ENCODE data around the gene FIGNL2.
A peak's percentile ranks its signal among the peaks of the same experiment; 100 is the strongest.
"Not testable (repeated sequence)": the region's sequence is repeated elsewhere in the genome, so short reads cannot be mapped to it uniquely, and the experiment has no call there.

Gene FIGNL2, protein sequence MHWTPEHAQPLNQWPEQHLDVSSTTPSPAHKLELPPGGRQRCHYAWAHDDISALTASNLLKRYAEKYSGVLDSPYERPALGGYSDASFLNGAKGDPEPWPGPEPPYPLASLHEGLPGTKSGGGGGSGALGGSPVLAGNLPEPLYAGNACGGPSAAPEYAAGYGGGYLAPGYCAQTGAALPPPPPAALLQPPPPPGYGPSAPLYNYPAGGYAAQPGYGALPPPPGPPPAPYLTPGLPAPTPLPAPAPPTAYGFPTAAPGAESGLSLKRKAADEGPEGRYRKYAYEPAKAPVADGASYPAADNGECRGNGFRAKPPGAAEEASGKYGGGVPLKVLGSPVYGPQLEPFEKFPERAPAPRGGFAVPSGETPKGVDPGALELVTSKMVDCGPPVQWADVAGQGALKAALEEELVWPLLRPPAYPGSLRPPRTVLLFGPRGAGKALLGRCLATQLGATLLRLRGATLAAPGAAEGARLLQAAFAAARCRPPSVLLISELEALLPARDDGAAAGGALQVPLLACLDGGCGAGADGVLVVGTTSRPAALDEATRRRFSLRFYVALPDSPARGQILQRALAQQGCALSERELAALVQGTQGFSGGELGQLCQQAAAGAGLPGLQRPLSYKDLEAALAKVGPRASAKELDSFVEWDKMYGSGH

DNA sequence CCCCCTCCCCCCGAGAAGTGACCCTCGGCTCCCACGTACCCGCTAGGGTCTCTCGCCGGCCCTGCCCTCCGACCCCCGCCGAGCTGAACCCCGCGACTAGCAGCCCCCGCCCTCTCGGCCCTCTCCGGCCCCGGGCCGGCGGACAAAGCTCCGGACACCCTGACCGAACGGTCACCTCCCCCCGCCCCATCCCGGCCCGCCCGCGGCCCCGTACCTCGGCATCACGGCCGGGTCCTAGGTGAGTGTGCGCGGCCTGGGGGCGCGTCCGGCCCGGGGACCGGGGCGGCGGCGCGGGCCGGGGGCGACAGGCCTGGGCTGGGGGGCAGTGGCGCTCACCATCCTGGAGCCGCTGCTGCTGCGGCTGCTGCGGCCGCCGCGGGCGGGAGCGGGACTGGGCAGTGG, at the start of gene FIGNL2:
Gene FIGNL2, minus strand, starts transcription at position 393 of the 402 bp plus-strand sequence. CDS start 26,305 bp downstream, outside the sequence.
- DNase-seq (ENCODE audit: low spot score) (no peak), FAIRE-seq (no peak)

DNA sequence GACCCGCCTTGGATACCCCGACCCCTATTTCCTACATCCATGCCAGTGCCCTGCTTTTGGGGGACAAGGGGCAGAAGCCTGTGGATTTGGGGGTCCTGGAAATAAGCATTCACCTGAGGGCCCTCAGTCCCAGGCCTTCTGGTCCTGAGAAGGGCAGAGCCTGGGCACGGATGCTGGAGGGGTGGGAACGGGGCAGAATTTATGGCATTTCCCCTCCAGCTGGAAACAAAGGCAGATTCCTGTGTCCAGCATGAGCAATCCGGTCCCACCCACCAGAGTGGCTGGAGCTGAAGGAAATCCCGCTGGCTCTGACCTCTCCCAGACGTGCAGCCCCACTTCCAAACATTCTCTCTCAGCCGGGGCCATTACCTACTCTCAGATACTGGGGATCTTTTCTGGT, 48.7 kb upstream of the FIGNL2 start:
- DNase-seq (ENCODE audit: low spot score) (no peak), FAIRE-seq (no peak)

DNA sequence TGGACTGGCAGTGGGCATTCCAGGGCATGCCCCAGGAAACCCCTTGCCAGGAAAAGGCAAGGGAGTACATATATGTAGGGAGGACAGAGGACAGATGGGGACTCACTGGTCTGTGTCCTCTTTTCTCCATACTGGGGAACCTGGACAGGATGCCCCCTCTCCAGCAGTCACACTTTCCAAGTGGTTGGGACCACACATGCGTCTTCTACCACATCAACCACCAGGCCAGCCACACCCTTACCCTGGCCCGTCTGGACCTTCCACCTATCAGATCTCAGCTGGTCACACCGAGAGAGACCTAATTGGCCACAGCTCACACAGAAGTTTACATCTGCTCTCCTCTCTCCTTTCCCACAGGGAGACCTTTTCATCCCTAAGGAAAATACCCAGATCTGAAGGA, 47.7 kb upstream of the FIGNL2 start:
- DNase-seq (ENCODE audit: low spot score) (no peak), FAIRE-seq (no peak)

DNA sequence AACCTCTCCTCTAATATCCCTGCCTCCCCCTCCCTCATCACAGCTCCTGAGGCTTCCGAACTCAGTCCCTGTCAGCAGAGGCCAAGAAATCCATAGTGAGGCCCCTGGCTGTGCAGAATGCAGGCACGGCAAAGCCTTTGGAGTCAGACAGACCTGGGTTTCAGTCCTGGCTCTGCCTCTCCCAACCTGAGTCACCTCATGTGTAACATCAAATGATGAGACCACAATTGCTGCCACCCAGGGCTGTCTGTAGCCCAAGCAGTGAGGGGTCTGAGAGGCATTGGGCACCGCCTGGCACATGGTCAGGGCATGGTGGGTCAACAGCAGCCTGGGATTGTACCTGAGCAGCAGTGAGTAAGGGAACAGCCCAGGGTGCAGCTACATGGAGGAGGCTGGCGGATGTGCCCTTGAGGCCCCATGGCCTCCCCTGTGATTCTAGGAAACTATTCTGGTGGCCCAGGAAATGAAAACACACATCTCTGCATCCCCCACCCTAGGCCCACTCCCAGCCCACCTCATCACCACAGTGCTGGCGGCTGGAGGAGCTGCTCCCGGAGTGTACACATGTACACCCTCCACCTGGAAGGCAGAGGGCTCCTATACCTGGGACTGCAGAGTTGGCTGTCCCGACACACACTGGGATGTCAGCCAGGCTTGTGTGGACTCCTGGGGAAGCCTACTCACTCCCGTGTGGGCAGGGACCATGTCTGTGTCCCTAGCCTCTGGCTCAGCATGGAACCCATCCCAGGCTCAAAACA, 47.0 kb upstream of the FIGNL2 start:
- FAIRE-seq (no peak), DNase-seq (ENCODE audit: low spot score) (no peak)

DNA sequence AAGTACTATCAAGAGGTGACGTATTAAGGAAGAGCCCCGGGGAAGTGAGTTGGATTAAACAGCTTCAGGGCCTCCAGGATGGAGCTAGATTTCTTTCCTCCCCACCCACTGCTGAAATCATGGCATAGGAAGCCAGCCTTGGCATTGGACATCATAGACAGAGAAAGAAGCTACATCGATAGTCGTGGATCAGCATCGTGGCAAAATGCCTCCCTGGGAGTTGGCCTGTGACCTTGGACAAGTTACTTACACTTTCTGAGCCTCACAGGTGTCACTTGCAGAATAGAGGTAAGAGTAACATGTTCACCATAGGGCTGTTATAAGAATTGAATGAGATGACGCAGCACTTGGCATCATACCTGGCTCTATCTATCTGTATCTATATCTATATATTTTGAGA, 45.3 kb upstream of the FIGNL2 start:
- no peak for FAIRE-seq

DNA sequence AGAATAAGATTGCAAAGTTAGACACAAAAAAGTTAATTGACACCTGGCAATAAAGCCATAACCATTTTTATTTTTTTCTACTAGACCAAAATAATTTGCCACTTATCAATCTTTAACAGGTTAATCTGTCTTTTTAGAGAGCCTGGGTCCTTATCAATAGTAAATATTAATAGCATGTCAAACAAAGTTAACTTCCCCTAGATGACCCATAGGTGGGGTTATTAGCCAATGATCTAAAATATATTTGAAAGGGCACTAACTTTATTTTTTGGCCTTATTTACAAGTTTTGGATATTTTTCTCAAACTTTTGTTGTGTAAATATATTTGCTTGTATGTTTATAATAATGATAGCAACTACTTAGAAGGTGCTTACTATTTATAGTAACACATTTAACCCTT, 43.3 kb upstream of the FIGNL2 start:
- DNase-seq (ENCODE audit: low spot score) (no peak), FAIRE-seq (no peak)

More for the DNA sequence above, 45.3 kb upstream of the FIGNL2 start:
- no peak for DNase-seq (ENCODE audit: low spot score)

DNA sequence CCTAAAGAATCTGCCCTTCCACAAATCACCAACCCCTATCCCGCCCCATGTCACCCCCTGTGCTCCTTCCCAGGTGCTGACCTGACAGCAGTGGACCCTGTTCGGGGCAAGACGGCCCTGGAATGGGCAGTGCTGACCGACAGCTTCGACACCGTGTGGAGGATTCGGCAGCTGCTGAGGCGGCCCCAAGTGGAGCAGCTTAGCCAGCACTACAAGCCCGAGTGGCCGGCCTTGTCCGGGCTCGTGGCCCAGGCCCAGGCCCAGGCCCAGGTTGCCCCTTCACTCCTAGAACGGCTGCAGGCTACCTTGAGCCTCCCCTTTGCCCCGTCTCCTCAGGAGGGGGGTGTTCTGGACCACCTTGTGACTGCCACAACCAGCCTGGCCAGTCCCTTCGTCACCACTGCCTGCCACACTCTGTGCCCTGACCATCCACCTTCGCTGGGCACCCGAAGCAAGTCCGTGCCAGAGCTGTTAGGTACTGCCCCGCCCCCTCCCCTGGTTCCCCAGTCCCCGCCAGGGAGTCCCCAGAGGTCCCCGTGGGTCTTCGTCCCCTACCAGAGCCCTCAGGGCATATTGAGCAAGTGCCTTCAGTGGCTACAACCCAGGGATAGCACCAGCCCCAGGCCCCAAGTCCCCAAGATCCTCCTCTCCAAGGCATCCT, 42.1 kb upstream of the FIGNL2 start:
- no peak for FAIRE-seq
- DNase-seq (ENCODE audit: low spot score) = no peak

DNA sequence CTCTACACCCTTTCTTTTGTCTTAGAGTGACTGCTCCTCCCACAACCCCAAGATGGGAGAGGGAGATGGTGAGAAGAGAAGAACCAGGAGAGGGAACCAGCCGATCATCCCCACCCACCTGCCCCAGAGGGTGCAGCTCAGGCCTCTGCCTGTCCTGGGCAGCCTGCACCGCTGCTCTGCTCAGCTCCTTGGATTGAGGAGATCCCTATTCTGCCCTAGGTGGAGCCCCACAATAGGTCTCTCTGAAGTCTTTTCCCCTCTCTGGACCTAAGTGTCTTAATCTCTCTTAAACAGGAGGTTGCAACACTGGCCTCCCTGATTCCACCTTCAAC, 41.6 kb upstream of the FIGNL2 start:
- no peak for FAIRE-seq
- DNase-seq (ENCODE audit: low spot score) = no peak

DNA sequence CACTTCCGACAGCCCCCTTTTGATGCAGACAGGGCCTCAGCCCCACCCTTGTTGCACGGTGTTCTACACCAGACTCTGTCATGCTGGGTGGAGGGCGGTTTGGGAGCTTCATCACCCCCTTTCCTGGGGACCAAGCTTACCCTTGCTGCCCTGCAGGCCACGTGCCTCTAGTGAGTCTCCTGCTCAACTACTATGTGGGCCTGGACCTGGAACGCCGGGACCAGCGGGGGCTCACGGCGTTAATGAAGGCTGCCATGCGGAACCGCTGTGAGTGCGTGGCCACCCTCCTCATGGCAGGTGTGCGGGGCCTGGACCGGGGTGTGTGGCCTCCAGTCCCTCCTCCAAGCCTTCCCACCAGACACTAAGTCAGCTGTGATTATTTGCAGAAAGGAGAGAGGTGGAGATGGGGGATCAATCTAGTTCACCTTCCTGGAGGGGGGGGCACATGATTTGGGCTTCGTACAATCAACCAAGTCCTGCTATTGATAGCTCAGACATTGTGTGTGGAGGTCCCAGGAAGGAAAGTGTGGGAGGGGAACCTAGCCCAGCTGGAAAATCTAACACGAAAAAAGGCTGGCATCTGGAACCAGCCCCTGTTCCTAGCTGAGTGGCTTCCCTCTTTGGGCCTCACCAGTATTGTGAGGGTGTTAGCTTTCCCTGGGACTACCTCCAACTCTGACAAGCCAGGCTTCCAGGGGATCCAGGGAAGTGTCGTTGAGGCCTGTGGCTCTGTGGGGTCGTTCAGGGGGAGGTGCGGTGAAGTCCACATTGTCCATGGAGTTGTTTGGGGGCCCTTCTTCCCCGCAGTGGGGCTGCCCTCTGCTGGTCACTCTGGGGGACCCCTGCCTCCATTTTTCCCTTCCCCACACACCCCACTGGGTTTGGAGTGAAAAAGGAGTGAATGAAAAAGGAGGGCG, 41.0 kb upstream of the FIGNL2 start:
- FAIRE-seq = no peak
- DNase-seq (ENCODE audit: low spot score) = no peak

DNA sequence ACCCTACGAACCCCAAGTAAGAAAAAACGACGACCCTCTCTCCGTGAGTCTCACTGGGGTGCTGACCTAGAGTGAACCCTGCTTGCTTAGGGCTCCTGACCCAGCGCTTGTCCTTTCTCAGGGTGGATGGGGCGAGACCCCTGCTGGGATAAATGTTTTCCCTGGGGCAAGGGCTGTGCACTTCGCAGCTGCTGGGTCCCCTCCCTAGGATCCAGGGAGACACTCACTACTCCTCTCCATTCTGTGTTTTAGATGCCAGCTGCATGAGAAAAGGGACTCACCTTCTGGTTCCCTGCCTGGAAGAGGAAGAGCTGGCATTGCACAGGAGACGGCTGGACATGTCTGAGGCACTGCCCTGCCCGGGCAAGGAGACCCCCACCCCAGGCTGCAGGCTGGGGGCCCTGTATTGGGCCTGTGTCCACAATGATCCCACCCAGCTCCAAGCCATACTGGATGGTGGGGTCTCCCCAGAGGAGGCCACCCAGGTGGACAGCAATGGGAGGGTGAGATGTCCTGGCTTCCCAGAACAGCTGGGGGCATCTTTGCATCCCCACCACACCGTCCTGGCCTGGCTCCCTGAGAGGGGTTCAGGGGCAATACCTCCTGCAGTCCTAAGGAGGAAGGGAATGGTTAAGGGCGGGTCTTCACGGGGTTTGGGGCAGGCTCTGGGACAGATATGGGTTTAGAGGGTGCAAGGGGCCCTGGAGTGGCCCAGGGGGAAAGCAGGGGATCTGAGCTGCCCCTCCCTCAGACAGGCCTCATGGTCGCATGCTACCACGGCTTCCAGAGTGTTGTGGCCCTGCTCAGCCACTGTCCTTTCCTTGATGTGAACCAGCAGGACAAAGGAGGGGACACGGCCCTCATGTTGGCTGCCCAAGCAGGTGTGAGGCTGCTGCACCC, 40.0 kb upstream of the FIGNL2 start:
- FAIRE-seq (no peak), DNase-seq (ENCODE audit: low spot score) (no peak)

DNA sequence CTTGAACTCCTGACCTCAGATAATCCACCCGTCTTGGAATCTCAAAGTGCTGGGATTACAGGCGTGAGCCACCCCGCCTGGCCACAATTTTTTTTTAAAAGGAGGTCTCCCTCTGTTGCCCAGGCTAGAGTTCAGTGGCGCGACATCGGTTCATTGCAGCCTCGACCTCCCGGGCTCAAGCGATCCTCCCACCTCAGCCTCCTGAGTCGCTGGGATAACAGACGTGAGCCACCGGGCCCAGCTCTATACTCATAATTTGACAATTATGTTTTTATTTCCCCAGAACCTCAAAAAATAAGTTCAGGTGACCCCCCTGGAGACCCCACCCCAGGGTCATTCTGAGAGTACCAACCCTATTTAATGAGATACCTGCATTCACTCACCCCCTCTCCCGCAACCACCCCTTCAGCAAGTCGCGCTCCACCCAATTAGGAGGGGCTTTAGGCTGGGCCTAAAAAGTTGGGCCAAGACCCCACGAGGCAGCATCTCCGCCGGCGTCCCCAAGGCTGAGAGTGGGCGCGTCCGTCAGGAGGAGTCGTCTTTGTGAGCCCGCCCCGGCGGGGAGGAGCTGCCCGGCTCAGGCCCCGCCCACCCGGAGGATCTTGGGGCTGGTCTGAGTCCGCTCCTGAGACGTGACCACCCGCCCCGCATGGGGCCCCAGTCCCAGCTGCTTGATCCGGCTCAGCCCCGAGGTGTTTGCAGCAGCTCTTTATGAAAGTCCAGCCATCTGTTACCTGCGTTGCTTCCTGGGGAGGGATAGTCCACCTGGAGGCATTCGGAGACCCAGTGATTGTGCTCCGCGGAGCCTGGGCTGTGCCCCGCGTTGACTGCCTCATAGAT, 39.2 kb upstream of the FIGNL2 start, which contains the start of gene ANKRD33:
Gene ANKRD33, plus strand, starts transcription at position 628 of the 840 bp plus-strand sequence. Its CDS starts 84 bp downstream, at position 712.
- no peak for DNase-seq (ENCODE audit: low spot score)
- no peak for FAIRE-seq

DNA sequence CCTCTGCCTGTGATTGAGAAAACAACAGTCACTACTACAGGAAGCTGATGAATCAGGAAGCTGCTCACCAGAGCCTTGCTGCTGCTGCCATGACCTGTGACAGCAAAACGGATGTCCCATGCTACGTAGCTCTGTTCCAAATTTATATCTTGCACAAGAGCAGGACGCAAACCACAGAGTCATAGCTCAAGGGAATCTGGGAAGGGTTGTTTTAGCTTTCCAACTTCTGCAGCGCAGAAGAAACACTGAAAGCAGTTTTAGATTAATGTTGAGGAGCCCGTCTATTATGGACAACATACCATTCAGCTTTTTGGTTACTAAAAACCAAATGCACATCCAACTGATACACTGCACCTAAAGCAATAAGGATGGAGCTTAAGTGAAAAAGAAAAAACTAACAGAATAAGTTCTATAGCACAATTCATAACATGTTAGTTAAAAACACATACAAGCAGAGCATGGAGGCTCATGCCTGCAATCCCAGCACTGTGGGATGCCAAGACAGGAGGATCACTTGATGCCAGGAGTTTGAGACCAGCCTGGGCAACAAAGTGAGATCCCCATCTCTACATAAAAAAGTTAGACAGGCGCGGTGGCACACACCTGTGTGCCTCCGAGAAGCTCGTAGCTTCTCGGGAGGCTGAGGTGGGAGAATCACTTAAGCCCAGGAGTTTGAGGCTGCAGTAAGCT, 37.6 kb upstream of the FIGNL2 start:
- FAIRE-seq = no peak
- peak; percentile 63 for DNase-seq (ENCODE audit: low spot score)

DNA sequence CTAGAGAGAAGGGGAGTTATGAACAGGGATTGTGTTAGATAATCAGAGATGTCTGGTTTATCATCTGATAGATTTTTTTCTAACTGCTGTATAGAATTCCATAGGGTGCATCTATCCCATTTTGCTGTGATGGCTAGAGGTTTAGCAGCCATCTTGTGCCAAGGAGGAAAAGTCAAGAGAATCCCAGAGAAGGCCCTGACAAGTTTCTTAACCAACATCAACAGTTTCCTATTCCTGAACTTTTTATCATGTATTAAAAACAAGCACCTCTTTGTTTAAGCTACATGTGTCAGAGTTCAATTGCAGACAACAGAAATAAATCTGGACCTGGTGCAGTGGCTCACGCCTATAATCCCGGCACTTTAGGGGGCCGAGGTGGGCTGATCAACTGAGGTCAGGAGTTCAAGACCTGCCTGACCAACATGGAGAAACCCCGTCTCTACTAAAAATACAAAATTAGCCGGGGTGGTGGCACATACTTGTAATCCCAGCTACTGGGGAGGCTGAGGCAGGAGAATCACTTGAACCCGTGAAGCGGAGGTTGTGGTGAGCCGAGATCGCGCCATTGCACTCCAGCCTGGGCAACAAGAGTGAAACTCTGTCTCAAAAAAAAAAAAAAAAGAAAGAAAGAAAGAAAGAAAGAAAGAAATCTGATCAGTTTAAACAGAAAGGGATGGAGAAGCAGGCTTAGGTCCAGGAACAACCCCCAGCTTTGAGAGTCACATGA, 36.9 kb upstream of the FIGNL2 start:
- not testable (repeated sequence) for FAIRE-seq; DNase-seq (ENCODE audit: low spot score)

DNA sequence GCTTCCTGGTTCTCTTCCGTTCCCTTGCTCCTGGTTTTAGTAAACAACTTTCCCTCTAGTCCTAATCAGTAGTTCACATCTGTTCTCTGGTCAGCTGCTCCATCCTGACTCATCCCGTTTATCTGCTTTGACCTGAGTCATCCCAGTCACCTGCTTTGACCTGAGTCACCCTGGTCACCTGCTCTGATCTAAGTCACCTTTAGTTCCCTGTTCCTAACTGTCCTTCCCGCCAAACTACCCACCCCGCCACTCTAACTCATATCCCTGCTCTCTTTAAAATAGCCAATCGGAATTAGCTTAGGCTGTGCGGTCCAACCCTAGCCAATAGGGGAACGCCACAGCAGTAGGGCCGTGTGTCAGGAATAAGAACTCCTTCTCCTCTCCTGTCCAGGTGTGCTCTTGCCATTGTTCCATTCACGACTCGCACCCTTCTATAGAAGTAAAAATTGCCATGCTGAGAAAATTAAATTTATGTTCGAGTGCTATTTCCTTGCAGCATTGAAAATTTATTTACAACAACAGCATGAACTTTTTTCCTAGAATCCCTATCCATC, 36.2 kb upstream of the FIGNL2 start:
- peak; percentile 19 for DNase-seq (ENCODE audit: low spot score)
- FAIRE-seq = no peak

DNA sequence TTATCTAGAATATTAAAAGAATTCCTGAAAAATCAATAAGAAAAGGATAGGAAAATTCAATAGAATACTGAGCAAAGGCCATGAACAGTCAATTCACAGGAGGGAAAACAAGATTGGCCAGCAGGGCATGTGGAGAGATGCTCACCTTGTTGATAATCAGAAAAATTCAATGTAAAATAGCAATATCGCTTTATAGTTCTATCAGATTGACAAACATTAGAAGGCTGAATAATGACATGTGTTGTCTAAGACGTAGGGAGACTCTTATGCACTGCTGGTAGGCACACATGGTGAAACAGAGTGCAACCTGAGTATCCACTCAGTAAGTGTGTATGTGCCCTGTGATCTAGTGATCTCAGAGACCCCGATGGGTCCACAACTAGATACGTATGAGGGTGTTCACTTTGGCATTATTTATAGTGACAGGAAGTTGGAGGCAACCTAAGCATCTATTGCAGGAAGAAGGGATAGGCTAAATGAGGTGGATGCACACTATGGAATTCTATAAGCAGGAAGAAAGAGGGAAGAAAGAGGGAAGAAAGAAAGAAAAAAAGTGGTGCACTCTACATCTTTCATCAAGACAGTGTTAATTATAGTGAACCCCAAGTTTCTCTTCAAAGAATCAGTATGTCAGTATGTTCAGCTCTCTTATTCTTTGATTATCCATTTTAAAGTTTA, 35.6 kb upstream of the FIGNL2 start:
- DNase-seq (ENCODE audit: low spot score) (no peak), FAIRE-seq (no peak)

DNA sequence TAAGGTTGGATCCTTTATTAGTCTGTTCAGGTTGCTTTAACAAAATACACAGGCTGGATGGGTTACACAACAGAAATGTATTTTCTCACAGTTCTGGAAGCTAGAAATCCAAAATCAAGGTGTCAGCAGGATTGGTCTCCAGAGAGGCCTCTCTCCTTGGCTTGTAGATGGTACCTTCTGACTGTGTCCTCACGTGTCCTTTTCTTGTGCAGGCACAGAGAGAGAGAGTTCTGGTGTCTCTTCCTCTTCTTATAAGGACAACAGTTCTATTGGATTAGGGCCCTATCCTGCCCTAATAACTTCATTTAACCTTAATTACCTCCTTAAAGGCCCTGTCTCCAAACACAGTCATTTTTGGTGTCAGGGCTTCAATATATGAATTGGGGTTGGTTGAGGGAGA, 34.8 kb upstream of the FIGNL2 start:
- FAIRE-seq = no peak
- DNase-seq (ENCODE audit: low spot score) = no peak

Data from RCC 7860 (cell line).